Natural killer cell (primary cell): ENCODE data around the gene CD300LB. TPM values are rescaled to one million over a fixed set of nuclear protein-coding genes. Genes with fewer than 3 reads are reported as not detected.
"Not testable (repeated sequence)": the region's sequence is repeated elsewhere in the genome, so short reads cannot be mapped to it uniquely, and the experiment has no call there.

Experiments used
- ATAC-seq, 3 donors: fragments of 150-1000 bp in 2 of 3; fragments of 200-7000 bp in 1 of 3; cut with Tn5 transposase; 1 replicate in 1 of 3; 2 replicates in 2 of 3; pipeline ENCODE4 v1.10.0; 2021; ENCODE audit warnings: mild to moderate bottlenecking in 2 of 3, moderate library complexity in 2 of 3
- DNase-seq, 2 donors: peaks; one replicate each; pipeline versions ENCODE4 v3.0.0 to v3.0.0-alpha.2; 2013 to 2021; ENCODE audit warnings: mixed read lengths in 1 of 2
- H3K27ac ChIP-seq: one replicate; pipeline ENCODE4 v1.5.1; 2013; ENCODE audit warnings: mild to moderate bottlenecking, low read length
- H3K27me3 ChIP-seq: one replicate; pipeline ENCODE4 v1.6.1; 2013; ENCODE audit warnings: low read length; ENCODE audit not compliant: control insufficient read depth, insufficient read depth
- H3K36me3 ChIP-seq: one replicate; pipeline ENCODE4 v1.6.1; 2013; ENCODE audit warnings: low read length; ENCODE audit not compliant: control insufficient read depth, insufficient read depth
- H3K4me1 ChIP-seq: one replicate; pipeline ENCODE4 v1.6.1; 2013; ENCODE audit warnings: low read length; ENCODE audit not compliant: control insufficient read depth, insufficient read depth
- H3K4me3 ChIP-seq: one replicate; pipeline ENCODE4 v1.5.1; 2013; ENCODE audit warnings: low read length
- H3K9me3 ChIP-seq: one replicate; pipeline ENCODE4 v1.6.1; 2013; ENCODE audit warnings: low read length; ENCODE audit not compliant: control insufficient read depth, insufficient read depth
- H3K27ac Mint-ChIP-seq, 2 donors: one replicate each; pipeline ENCODE4 v1.8.0; 2022; ENCODE audit warnings: mild to moderate bottlenecking in 2 of 2, mixed read lengths in 2 of 2, moderate library complexity in 1 of 2
- H3K27me3 Mint-ChIP-seq, 2 donors: one replicate each; pipeline ENCODE4 v1.8.0; 2022; ENCODE audit warnings: low read depth in 2 of 2, mixed read lengths in 2 of 2
- H3K36me3 Mint-ChIP-seq: one replicate; pipeline ENCODE4 v1.8.0; 2022; ENCODE audit warnings: mixed read lengths
- H3K4me1 Mint-ChIP-seq, 2 donors: one replicate each; pipeline ENCODE4 v1.8.0; 2022; ENCODE audit warnings: mixed read lengths in 2 of 2
- H3K4me3 Mint-ChIP-seq: one replicate; pipeline ENCODE4 v1.8.0; 2022; ENCODE audit warnings: mild to moderate bottlenecking, moderate library complexity, mixed read lengths
- H3K9me3 Mint-ChIP-seq, 2 donors: one replicate each; pipeline ENCODE4 v1.8.0; 2022; ENCODE audit warnings: mixed read lengths in 2 of 2
- WGBS: methylation state at CpG from one replicate; pipeline ENCODE4 v1.1.7; 2013; ENCODE audit warnings: missing lambda C conversion rate; ENCODE audit not compliant: insufficient coverage; 5-methylcytosine and 5-hydroxymethylcytosine counted together
- intact Hi-C: fragments of 100-400 bp; cut with micrococcal nuclease; formaldehyde crosslinking; loops from one replicate; pipeline ENCODE4 v1.14.2; 2022
- total RNA-seq, 4 donors: library from RNA; stranded (reverse); fragments of 120-200 nt in 1 of 4; gene quantifications; one replicate each; pipeline versions ENCODE4 v1.2.3 to v1.2.4, GENCODE V29; 2013 to 2022
- TF ChIP-seq, protein P1 (sequence below): fragments of 200-600 bp; IDR thresholded peaks from one replicate; pipeline ENCODE4 v1.8.0; 2022; ENCODE audit warnings: antibody characterized with exemption

CD300LB gene
- total RNA-seq, 3 donors from 2014 or later (not counting 1 experiment from before 2014, with no cell fraction given) = 2.0 to 4.9 (median 3.5) TPM

- no peaks in the 10 kb centered on the region for H3K36me3 ChIP-seq
- no peaks in the 10 kb centered on the region for H3K9me3 ChIP-seq
- H3K4me1 ChIP-seq = peaks cover 3% of the 10 kb centered on the region
- no peak for ATAC-seq
- WGBS = 62% methylated on average over 5 of the region's 5 CpGs
- peaks cover 5 to 7% of the 10 kb centered on the region in 2 donors for H3K4me1 Mint-ChIP-seq
- no peak for DNase-seq
- no peak overlapping the region for H3K27ac Mint-ChIP-seq
- H3K9me3 Mint-ChIP-seq = no peaks in the 10 kb centered on the region
- H3K27ac ChIP-seq = no peak overlapping the region
- H3K4me3 ChIP-seq = no peak overlapping the region
- H3K36me3 Mint-ChIP-seq = no peaks in the 10 kb centered on the region
- intact Hi-C loops = no loop called here
- no peaks in the 10 kb centered on the region for H3K27me3 ChIP-seq
- H3K27me3 Mint-ChIP-seq = peaks cover 21 to 30% of the 10 kb centered on the region in 2 donors
- TF ChIP-seq, protein P1, sequence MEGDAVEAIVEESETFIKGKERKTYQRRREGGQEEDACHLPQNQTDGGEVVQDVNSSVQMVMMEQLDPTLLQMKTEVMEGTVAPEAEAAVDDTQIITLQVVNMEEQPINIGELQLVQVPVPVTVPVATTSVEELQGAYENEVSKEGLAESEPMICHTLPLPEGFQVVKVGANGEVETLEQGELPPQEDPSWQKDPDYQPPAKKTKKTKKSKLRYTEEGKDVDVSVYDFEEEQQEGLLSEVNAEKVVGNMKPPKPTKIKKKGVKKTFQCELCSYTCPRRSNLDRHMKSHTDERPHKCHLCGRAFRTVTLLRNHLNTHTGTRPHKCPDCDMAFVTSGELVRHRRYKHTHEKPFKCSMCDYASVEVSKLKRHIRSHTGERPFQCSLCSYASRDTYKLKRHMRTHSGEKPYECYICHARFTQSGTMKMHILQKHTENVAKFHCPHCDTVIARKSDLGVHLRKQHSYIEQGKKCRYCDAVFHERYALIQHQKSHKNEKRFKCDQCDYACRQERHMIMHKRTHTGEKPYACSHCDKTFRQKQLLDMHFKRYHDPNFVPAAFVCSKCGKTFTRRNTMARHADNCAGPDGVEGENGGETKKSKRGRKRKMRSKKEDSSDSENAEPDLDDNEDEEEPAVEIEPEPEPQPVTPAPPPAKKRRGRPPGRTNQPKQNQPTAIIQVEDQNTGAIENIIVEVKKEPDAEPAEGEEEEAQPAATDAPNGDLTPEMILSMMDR = no peak
- H3K4me3 Mint-ChIP-seq = no peak overlapping the region
Measured at GRCh38 chr17:74574489-74575142, 43.3 kb upstream of the CD300LB start.

- H3K4me1 Mint-ChIP-seq = not testable (repeated sequence)
Measured at GRCh38 chr17:74573635-74574034, 42.4 kb upstream of the CD300LB start.

GRCh38 chr17:74573169-74573568 is 41.9 kb upstream of the CD300LB start:
- peaks cover 5 to 14% of the 10 kb centered on the region in 2 donors for H3K4me1 Mint-ChIP-seq
- no peak for DNase-seq
- TF ChIP-seq, protein P1 = no peak
- no peaks in the 10 kb centered on the region for H3K9me3 ChIP-seq
- H3K36me3 Mint-ChIP-seq = no peaks in the 10 kb centered on the region
- no peaks in the 10 kb centered on the region for H3K36me3 ChIP-seq
- intact Hi-C loops = no loop called here
- no peak for ATAC-seq
- no peaks in the 10 kb centered on the region for H3K27me3 ChIP-seq
- H3K4me1 ChIP-seq = peaks cover 4% of the 10 kb centered on the region
- H3K27me3 Mint-ChIP-seq = peaks cover 30 to 37% of the 10 kb centered on the region in 2 donors
- no peak overlapping the region for H3K4me3 ChIP-seq
- H3K4me3 Mint-ChIP-seq = no peak overlapping the region
- H3K9me3 Mint-ChIP-seq = no peaks in the 10 kb centered on the region
- H3K27ac ChIP-seq = no peak overlapping the region
- H3K27ac Mint-ChIP-seq = no peak overlapping the region
- 92% methylated on average over 3 of the region's 3 CpGs for WGBS

More at GRCh38 chr17:74573635-74574034, 42.4 kb upstream of the CD300LB start:
- ATAC-seq, DNase-seq, H3K9me3 ChIP-seq, H3K27ac Mint-ChIP-seq, H3K27ac ChIP-seq, H3K4me3 ChIP-seq, H3K27me3 ChIP-seq, H3K9me3 Mint-ChIP-seq, intact Hi-C loops, H3K4me1 ChIP-seq, H3K36me3 Mint-ChIP-seq, H3K36me3 ChIP-seq, H3K4me3 Mint-ChIP-seq: not testable (repeated sequence)
- peaks cover 25 to 35% of the 10 kb centered on the region in 2 donors for H3K27me3 Mint-ChIP-seq

DNA sequence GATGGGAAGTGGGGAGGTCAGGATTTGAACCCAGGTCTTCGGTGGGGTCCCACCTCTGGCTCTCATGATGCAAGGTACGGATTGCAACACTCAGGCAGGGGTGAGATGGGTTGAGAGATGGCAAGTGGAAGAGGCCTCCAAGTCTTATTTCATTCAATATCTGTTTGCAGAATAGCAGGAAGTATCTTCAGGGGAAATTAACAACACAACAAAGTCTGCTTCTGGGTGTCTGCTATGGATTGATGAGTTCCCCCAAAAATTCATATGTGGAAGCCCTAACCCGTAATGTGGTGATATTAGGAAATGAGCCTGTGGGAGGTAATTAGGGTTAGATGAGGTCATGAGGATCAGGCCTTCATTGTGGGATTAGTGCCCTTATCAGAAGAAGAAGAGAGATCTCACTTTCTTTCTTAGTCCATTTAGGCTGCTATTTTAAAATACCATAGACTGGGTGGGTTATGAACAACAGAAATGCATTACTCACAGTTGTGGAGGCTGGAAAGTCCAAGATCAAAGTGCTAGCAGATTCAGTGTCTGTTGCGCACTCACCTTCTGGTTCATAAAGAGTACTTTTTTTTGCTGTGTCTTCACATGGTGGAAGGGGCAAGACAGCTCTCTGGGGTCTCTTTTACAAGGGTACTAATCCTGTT is 40.5 kb upstream of the CD300LB start:
- H3K9me3 Mint-ChIP-seq = no peaks in the 10 kb centered on the region
- H3K4me3 Mint-ChIP-seq = no peak overlapping the region
- WGBS = 96% methylated on average over 4 of the region's 4 CpGs
- intact Hi-C loops = no loop called here
- peaks cover 5 to 19% of the 10 kb centered on the region in 2 donors for H3K4me1 Mint-ChIP-seq
- H3K27ac ChIP-seq = no peak overlapping the region
- ATAC-seq = no peak
- TF ChIP-seq, protein P1 = no peak
- H3K9me3 ChIP-seq = no peaks in the 10 kb centered on the region
- no peaks in the 10 kb centered on the region for H3K27me3 ChIP-seq
- H3K4me1 ChIP-seq = peaks cover 10% of the 10 kb centered on the region
- no peaks in the 10 kb centered on the region for H3K36me3 ChIP-seq
- H3K4me3 ChIP-seq = no peak overlapping the region
- no peaks in the 10 kb centered on the region for H3K36me3 Mint-ChIP-seq
- H3K27ac Mint-ChIP-seq = no peak overlapping the region
- H3K27me3 Mint-ChIP-seq = peaks cover 32 to 44% of the 10 kb centered on the region in 2 donors
- no peak for DNase-seq
